ENCODE measurements around the gene DOK4. TPM values are rescaled to one million over a fixed set of nuclear protein-coding genes. Genes with fewer than 3 reads are reported as not detected.
"Not testable (repeated sequence)": the region's sequence is repeated elsewhere in the genome, so short reads cannot be mapped to it uniquely, and the experiment has no call there.

DOK4 gene
- total RNA-seq, 2 experiments from 2014 or later = 5.0 to 6.2 TPM

GRCh38 chr16:57446531-57447185 lies 39.6 kb downstream of the DOK4 start:
- DNase-seq = peak; percentile 24
- Mint-ChIP-seq H3K4me3 (peak overlapping the region; percentile 86), H3K36me3 (ENCODE audit: low read depth) (peaks cover 8% of the 10 kb centered on the region), H3K27me3 (ENCODE audit: low read depth) (no peaks in the 10 kb centered on the region), H3K9me3 (no peaks in the 10 kb centered on the region), H3K4me1 (ENCODE audit: low read depth) (peaks cover 42% of the 10 kb centered on the region), H3K27ac (peak overlapping the region; percentile 86)
- CTCF ChIA-PET = interaction anchor here (1.0 to 3.2 kb wide), 9 partner anchors 13 to 163 kb away, joined by 3 to 14 read pairs (median 3); partner anchors contain the start of gene POLR2C
- intact Hi-C loops (cut with micrococcal nuclease) = loop anchor here (1.0 to 5.0 kb wide), 7 partner anchors 16 to 681 kb away; partner anchors contain the start of genes ARL2BP, CCDC102A, CFAP20 and KATNB1

GRCh38 chr16:57445510-57445909 lies 40.8 kb downstream of the DOK4 start:
- no peak for DNase-seq
- peaks cover 42% of the 10 kb centered on the region for H3K4me1 Mint-ChIP-seq (ENCODE audit: low read depth)
- CTCF ChIA-PET = interaction anchor here (0.7 to 2.4 kb wide), 5 partner anchors 12 to 28 kb away, joined by 3 to 11 read pairs (median 6); partner anchors contain the start of gene POLR2C
- peaks cover 4% of the 10 kb centered on the region for H3K9me3 Mint-ChIP-seq
- H3K4me3 Mint-ChIP-seq = no peak overlapping the region
- no peaks in the 10 kb centered on the region for H3K27me3 Mint-ChIP-seq (ENCODE audit: low read depth)
- intact Hi-C loops (cut with micrococcal nuclease) = loop anchor here (5.0 kb wide), 1 partner anchor 682 kb away; the partner anchor contains the start of gene CFAP20
- no peak overlapping the region for H3K27ac Mint-ChIP-seq
- H3K36me3 Mint-ChIP-seq (ENCODE audit: low read depth) = peaks cover 14% of the 10 kb centered on the region

GRCh38 chr16:57444711-57445110 lies 41.6 kb downstream of the DOK4 start:
- H3K9me3 Mint-ChIP-seq = peaks cover 10% of the 10 kb centered on the region
- peaks cover 22% of the 10 kb centered on the region for H3K36me3 Mint-ChIP-seq (ENCODE audit: low read depth)
- H3K4me3 Mint-ChIP-seq = no peak overlapping the region
- no peak overlapping the region for H3K27ac Mint-ChIP-seq
- CTCF ChIA-PET = interaction anchor here (0.6 to 2.3 kb wide), 6 partner anchors 11 to 93 kb away, joined by 3 to 7 read pairs (median 5); partner anchors contain the start of gene POLR2C
- intact Hi-C loops (cut with micrococcal nuclease) = loop anchor here (5.0 kb wide), 1 partner anchor 683 kb away; the partner anchor contains the start of gene CFAP20
- peak; percentile 10 for DNase-seq
- H3K4me1 Mint-ChIP-seq (ENCODE audit: low read depth) = peaks cover 40% of the 10 kb centered on the region
- H3K27me3 Mint-ChIP-seq (ENCODE audit: low read depth) = no peaks in the 10 kb centered on the region

GRCh38 chr16:57440551-57440950 lies 45.7 kb downstream of the DOK4 start:
- intact Hi-C loops (cut with micrococcal nuclease); H3K27me3 Mint-ChIP-seq (ENCODE audit: low read depth); DNase-seq; H3K27ac Mint-ChIP-seq; H3K4me3 Mint-ChIP-seq: not testable (repeated sequence)
- H3K36me3 Mint-ChIP-seq (ENCODE audit: low read depth) = peaks cover 43% of the 10 kb centered on the region
- CTCF ChIA-PET = interaction anchor here (1.5 kb wide), 1 partner anchor 22 kb away, joined by 7 read pairs; no protein-coding TSS in a partner anchor
- H3K4me1 Mint-ChIP-seq (ENCODE audit: low read depth) = peaks cover 17% of the 10 kb centered on the region
- peaks cover 10% of the 10 kb centered on the region for H3K9me3 Mint-ChIP-seq

GRCh38 chr16:57439947-57440346 lies 46.3 kb downstream of the DOK4 start:
- H3K27ac Mint-ChIP-seq; DNase-seq; H3K4me3 Mint-ChIP-seq; intact Hi-C loops (cut with micrococcal nuclease); H3K27me3 Mint-ChIP-seq (ENCODE audit: low read depth); CTCF ChIA-PET: not testable (repeated sequence)
- peaks cover 15% of the 10 kb centered on the region for H3K4me1 Mint-ChIP-seq (ENCODE audit: low read depth)
- peaks cover 10% of the 10 kb centered on the region for H3K9me3 Mint-ChIP-seq
- peaks cover 45% of the 10 kb centered on the region for H3K36me3 Mint-ChIP-seq (ENCODE audit: low read depth)

GRCh38 chr16:57435838-57436237 lies 50.5 kb downstream of the DOK4 start:
- Mint-ChIP-seq H3K27ac (no peak overlapping the region), H3K27me3 (ENCODE audit: low read depth) (no peaks in the 10 kb centered on the region)
- DNase-seq = no peak

GRCh38 chr16:57434003-57434402 lies 52.3 kb downstream of the DOK4 start:
- Mint-ChIP-seq H3K9me3 (no peaks in the 10 kb centered on the region), H3K4me3 (no peak overlapping the region), H3K27me3 (ENCODE audit: low read depth) (no peaks in the 10 kb centered on the region), H3K4me1 (ENCODE audit: low read depth) (peaks cover 25% of the 10 kb centered on the region), H3K36me3 (ENCODE audit: low read depth) (peaks cover 45% of the 10 kb centered on the region), H3K27ac (peak overlapping the region; percentile 61)
- no peak for DNase-seq
- CTCF ChIA-PET = interaction anchor here (0.9 to 5.5 kb wide), 5 partner anchors 12 to 89 kb away, joined by 3 to 53 read pairs (median 4); partner anchors contain the start of genes CIAPIN1 and POLR2C
- intact Hi-C loops (cut with micrococcal nuclease) = no loop called here

More at GRCh38 chr16:57435838-57436237, 50.5 kb downstream of the DOK4 start:
- CTCF ChIA-PET = interaction anchor here (1.0 to 1.1 kb wide), 2 partner anchors 19 to 155 kb away, joined by 3 to 4 read pairs; no protein-coding TSS in a partner anchor
- intact Hi-C loops (cut with micrococcal nuclease) = no loop called here
- H3K36me3 Mint-ChIP-seq (ENCODE audit: low read depth) = peaks cover 54% of the 10 kb centered on the region
- peaks cover 7% of the 10 kb centered on the region for H3K9me3 Mint-ChIP-seq
- no peak overlapping the region for H3K4me3 Mint-ChIP-seq
- H3K4me1 Mint-ChIP-seq (ENCODE audit: low read depth) = peaks cover 25% of the 10 kb centered on the region

GRCh38 chr16:57432989-57433388 lies 53.3 kb downstream of the DOK4 start:
- Mint-ChIP-seq H3K9me3 (no peaks in the 10 kb centered on the region), H3K4me1 (ENCODE audit: low read depth) (peaks cover 25% of the 10 kb centered on the region), H3K4me3 (no peak overlapping the region), H3K27ac (peak overlapping the region; percentile 61), H3K27me3 (ENCODE audit: low read depth) (no peaks in the 10 kb centered on the region), H3K36me3 (ENCODE audit: low read depth) (peaks cover 41% of the 10 kb centered on the region)
- CTCF ChIA-PET = interaction anchor here (0.8 to 5.5 kb wide), 8 partner anchors 8 to 133 kb away, joined by 3 to 53 read pairs (median 4); partner anchors contain the start of genes CIAPIN1 and POLR2C
- no peak for DNase-seq
- intact Hi-C loops (cut with micrococcal nuclease) = loop anchor here (1.0 kb wide), 1 partner anchor 14 kb away; no protein-coding TSS in a partner anchor

- peaks cover 45% of the 10 kb centered on the region for H3K36me3 Mint-ChIP-seq (ENCODE audit: low read depth)
- no peak overlapping the region for H3K4me3 Mint-ChIP-seq
- H3K27ac Mint-ChIP-seq = peak overlapping the region; percentile 61
- intact Hi-C loops (cut with micrococcal nuclease) = no loop called here
- no peak for DNase-seq
- CTCF ChIA-PET = interaction anchor here (1.4 to 5.5 kb wide), 4 partner anchors 10 to 132 kb away, joined by 5 to 53 read pairs (median 9); partner anchors contain the start of gene CIAPIN1
- no peaks in the 10 kb centered on the region for H3K27me3 Mint-ChIP-seq (ENCODE audit: low read depth)
- no peaks in the 10 kb centered on the region for H3K9me3 Mint-ChIP-seq
- peaks cover 25% of the 10 kb centered on the region for H3K4me1 Mint-ChIP-seq (ENCODE audit: low read depth)
Observed at GRCh38 chr16:57432505-57432904, 53.8 kb downstream of the DOK4 start.

- Mint-ChIP-seq H3K4me1 (ENCODE audit: low read depth) (peaks cover 25% of the 10 kb centered on the region), H3K27ac (no peak overlapping the region), H3K4me3 (no peak overlapping the region), H3K9me3 (no peaks in the 10 kb centered on the region), H3K27me3 (ENCODE audit: low read depth) (no peaks in the 10 kb centered on the region), H3K36me3 (ENCODE audit: low read depth) (peaks cover 47% of the 10 kb centered on the region)
- intact Hi-C loops (cut with micrococcal nuclease) = no loop called here
- DNase-seq = no peak
- CTCF ChIA-PET = interaction anchor here (0.9 to 5.5 kb wide), 3 partner anchors 12 to 43 kb away, joined by 3 to 53 read pairs (median 4); partner anchors contain the start of genes CIAPIN1 and COQ9
Observed at GRCh38 chr16:57430955-57431354, 55.3 kb downstream of the DOK4 start.

GRCh38 chr16:57427824-57428223 lies 58.5 kb downstream of the DOK4 start:
- Mint-ChIP-seq H3K36me3 (ENCODE audit: low read depth) (peaks cover 33% of the 10 kb centered on the region), H3K9me3 (no peaks in the 10 kb centered on the region), H3K4me1 (ENCODE audit: low read depth) (peaks cover under 1% of the 10 kb centered on the region), H3K27ac (no peak overlapping the region), H3K27me3 (ENCODE audit: low read depth) (no peaks in the 10 kb centered on the region), H3K4me3 (no peak overlapping the region)
- no peak for DNase-seq
- intact Hi-C loops (cut with micrococcal nuclease) = no loop called here
- CTCF ChIA-PET = no interaction called here

- Mint-ChIP-seq H3K27ac (no peak overlapping the region), H3K36me3 (ENCODE audit: low read depth) (peaks cover 31% of the 10 kb centered on the region), H3K4me3 (no peak overlapping the region), H3K4me1 (ENCODE audit: low read depth) (no peaks in the 10 kb centered on the region), H3K9me3 (no peaks in the 10 kb centered on the region), H3K27me3 (ENCODE audit: low read depth) (no peaks in the 10 kb centered on the region)
- CTCF ChIA-PET = interaction anchor here (0.6 to 1.5 kb wide), 2 partner anchors 10 to 24 kb away, joined by 3 to 4 read pairs; no protein-coding TSS in a partner anchor
- intact Hi-C loops (cut with micrococcal nuclease) = no loop called here
- DNase-seq = no peak
Observed at GRCh38 chr16:57427307-57427706, 59.0 kb downstream of the DOK4 start.

All from activated naive CD4-positive, alpha-beta T cell treated with anti-CD3 and anti-CD28 coated beads for 36 hours (primary cell).